Left ventricle myocardium superior (tissue), 1 donor: ENCODE data around the gene TTLL12. TPM values are rescaled to one million over a fixed set of nuclear protein-coding genes. Genes with fewer than 3 reads are reported as not detected.

Experiments used
- ATAC-seq: fragments of 200-7000 bp; cut with Tn5 transposase; one replicate; pipeline ENCODE4 v1.9.1; 2020; ENCODE audit warnings: mild to moderate bottlenecking, moderate library complexity
- DNase-seq: peaks from one replicate; pipeline ENCODE4 v3.0.0-alpha.2; 2020
- intact Hi-C: fragments of 100-400 bp; cut with micrococcal nuclease; formaldehyde crosslinking; loops from one replicate; pipeline ENCODE4 v1.11.0; 2022
- total RNA-seq: library from RNA; stranded (reverse); fragmentation: NEBNext Ultra II Directional; extraction: Animal tissue kit (Norgen Biotek cat#: 25700); gene quantifications from one replicate; pipeline ENCODE4 v1.2.1, GENCODE V29; 2021
- donor health status: DM: no; HTN: yes; CAD: no; lungs with severe emphysema.

Gene TTLL12
- total RNA-seq, 1 donor from 2014 or later: 12.3 TPM

DNA sequence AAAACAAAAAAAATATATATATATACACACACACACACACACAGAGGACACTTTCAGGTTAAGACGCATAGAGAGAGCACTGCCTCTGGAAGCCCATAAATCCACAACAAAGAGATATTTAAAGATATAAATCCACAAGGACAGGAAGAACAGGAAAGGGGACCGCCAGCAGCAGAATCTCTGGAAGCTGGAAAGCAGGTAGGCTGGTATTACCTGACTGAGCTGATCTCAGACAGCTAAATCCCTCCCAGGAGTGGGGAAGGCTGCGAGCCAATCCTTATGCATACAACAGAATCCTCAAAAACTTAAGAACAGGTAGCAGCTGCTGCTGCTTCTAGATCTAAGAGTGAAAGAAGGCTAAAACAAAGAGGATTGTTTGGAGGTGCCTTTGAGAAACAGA lies 42.0 kb downstream of the TTLL12 start:
- DNase-seq (no peak), ATAC-seq (no peak)
- intact Hi-C loops: no loop called here

GRCh38 chr22:43142880-43143562 lies 43.9 kb downstream of the TTLL12 start, which contains the start of gene MCAT:
Gene MCAT, minus strand, starts transcription at chr22:43143398. Its CDS starts 50 bp downstream, at chr22:43143348.
- intact Hi-C loops: no loop called here
- DNase-seq: peak; percentile 91
- peak; percentile 93 for ATAC-seq

DNA sequence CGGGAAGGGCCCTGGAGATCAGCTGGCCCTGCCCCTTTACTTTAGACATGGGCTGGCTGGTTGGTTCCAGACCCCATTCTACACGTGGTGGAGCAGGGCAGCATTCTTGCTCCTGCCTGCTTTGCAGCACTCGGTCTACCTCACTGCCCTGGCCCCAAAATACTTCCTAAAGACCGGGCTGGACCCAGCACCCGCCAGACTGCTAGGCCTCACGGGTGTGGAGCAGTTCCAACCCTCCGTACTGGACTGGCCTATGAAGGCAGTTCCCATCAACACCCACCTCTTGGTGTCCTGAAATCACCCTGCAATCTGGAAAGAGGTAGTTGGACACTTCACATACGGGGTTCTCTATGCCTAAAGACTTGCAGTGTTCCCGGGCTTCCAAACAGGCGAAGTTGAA lies 50.1 kb downstream of the TTLL12 start:
- intact Hi-C loops: no loop called here
- ATAC-seq (peak; percentile 65), DNase-seq (no peak)

DNA sequence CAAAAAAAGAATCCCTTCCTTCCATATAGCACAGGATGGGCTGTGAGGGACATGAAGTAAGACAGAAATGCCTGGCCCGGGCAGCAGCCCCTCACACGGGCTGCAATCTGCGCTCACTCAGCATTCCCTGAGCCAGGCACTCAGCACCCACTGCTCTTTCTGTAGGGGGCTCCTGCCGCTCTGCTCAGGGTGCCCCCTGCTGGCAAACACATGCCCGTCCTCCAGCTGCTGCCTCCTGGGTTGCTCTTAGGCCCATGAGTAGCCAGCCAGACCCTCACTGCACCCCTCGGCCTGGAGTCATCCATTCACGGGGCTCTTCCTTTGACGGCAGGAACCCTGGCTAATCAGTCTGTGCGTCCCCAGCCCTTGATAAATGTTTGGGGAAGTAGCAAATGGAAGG lies 50.7 kb downstream of the TTLL12 start:
- DNase-seq (peak; percentile 68), ATAC-seq (peak; percentile 72)

GRCh38 chr22:43135565-43135964 lies 51.4 kb downstream of the TTLL12 start:
- intact Hi-C loops: no loop called here
- DNase-seq (no peak), ATAC-seq (no peak)

More for the DNA sequence above, 50.7 kb downstream of the TTLL12 start:
- intact Hi-C loops: no loop called here

- ATAC-seq: no peak
- intact Hi-C loops: no loop called here
- no peak for DNase-seq
Measured at GRCh38 chr22:43134553-43134952, 52.4 kb downstream of the TTLL12 start.

GRCh38 chr22:43133401-43133800 lies 53.5 kb downstream of the TTLL12 start:
- DNase-seq (no peak), ATAC-seq (no peak)
- intact Hi-C loops: no loop called here

- intact Hi-C loops: no loop called here
- peak; percentile 64 for ATAC-seq
- DNase-seq: peak; percentile 58
Measured at GRCh38 chr22:43131773-43132501, 55.0 kb downstream of the TTLL12 start.

GRCh38 chr22:43129426-43130425 lies 57.2 kb downstream of the TTLL12 start:
- no peak for DNase-seq
- no peak for ATAC-seq
- intact Hi-C loops: no loop called here

DNA sequence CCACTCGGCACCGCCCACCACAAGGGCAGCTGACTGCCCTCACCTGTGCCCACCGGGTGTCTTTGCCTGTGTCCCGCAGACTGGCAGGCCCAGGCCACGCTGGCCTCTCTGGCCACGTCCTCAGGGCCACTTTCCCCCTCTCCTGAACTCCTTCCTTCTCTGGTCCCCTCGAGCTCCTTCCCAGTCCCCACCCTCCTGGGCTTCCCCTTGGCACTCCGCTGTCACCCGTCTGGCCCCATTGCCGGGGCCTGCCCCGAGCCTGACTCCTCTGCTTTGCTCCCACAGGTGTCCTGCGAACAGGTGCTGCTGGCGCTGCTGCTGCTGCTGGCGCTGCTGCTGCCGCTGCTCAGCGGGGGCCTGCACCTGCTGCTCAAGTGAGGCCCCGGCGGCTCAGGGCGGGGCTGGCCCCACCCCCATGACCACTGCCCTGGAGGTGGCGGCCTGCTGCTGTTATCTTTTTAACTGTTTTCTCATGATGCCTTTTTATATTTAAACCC lies 58.0 kb downstream of the TTLL12 start:
- ATAC-seq (no peak), DNase-seq (no peak)
- intact Hi-C loops: no loop called here

DNA sequence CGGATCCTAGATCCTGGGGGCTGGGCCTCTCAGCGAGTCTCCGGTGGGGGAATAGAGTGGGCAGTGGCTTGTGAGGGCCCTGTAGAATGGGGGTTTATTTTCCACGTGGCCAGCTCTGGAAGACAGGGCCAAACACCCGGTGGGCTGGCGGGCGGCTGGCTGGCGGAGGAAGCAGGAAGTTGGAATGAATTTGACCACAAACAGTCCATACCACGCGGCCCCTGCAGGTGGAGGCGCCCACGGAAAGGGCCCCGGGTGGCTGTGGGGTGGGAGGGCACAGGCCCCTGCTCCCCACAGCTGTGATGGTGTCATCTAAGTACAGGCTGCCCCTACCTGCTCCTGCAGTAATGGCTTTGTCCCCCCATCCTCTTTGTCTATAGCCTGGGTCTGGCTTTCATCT lies 58.8 kb downstream of the TTLL12 start:
- no peak for DNase-seq
- intact Hi-C loops: no loop called here
- ATAC-seq: no peak

GRCh38 chr22:43127166-43127908 lies 59.6 kb downstream of the TTLL12 start:
- DNase-seq: no peak
- intact Hi-C loops: no loop called here
- no peak for ATAC-seq

GRCh38 chr22:43126501-43127165 lies 60.3 kb downstream of the TTLL12 start:
- DNase-seq (no peak), ATAC-seq (no peak)
- intact Hi-C loops: no loop called here

DNA sequence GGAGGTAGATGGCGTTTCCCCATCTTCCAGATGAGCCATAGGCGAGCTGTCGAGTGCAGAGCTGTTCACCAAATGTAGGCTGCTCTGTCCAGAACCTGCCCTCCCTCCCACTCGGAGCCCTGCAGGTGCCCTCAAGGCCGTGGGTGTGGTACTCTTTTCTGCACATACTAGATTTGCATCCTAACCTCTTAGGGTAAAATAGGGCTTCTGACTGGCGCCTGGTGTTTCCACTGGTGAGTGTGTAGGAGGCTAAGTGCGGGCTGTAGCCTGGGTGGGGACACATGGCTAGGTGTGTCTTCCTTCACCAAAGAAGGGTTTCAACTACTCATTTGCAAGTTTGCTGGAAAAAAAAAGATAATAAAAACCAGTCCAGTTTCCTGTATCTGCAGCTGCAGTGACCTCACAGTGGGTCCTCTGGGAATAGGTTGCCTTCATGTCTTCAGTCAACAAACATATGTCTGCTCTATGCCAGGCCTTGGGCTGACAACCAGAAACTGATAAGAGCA lies 67.9 kb downstream of the TTLL12 start:
- ATAC-seq (no peak), DNase-seq (no peak)
- intact Hi-C loops: no loop called here

DNA sequence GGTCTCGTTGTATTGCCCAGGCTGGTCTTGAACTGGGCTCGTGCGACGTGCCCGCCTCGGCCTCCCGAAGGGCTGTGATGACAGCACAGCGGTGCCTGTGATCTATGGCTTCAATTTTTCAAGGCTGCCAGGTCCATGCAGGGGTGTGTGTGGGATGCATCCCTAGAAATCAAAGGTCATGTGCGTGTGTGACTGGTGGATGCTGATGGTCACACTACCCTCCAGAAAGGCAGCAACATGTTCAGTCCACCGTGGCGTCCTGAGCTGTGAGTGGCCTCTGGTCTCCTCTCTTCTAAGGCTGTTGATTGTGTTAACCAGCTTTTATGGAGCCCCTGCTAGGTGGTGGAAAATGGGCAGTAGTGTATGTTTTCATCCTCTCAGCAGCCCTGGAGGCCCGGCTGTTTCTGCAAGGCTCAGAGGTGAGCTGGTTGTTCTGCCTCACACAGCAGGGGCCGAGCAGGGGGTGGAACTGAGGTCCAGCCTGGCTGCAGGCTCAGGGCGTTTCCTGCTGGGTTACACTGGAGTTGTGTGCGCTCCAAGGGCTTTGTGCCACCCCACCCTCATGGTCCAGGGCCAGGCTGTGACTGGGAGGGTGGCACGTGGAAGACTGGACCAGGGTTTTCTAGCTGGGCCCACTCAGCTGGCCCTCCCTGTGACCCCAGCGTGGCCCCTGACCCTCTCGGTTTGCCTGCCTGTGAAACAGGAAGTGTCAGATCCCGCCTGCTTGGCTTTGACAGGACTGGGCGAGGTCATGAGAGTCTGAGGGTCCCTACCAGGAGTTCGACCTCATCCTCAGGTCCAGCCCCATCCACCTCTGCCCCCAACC lies 68.7 kb downstream of the TTLL12 start:
- DNase-seq: no peak
- no peak for ATAC-seq

DNA sequence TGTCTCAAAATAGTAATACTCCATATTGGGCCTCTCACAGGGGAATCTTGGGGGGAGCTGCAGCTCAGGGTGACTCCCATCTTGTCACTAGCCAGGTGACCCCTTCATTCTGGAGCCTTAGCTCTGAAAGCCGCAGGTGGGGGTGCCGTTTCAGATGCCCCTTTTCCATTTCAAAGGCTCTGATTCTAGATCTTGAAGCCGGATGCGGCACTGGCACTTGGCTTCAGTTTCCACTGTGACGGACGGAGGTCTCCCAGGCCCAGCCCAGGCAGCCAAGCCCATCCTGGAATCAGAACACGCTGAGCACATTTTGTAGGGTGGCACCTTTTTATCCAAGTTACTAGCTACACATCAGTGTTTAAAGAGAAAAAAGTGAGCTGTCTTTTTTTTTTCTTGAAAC lies 70.0 kb downstream of the TTLL12 start:
- intact Hi-C loops: no loop called here
- no peak for ATAC-seq
- DNase-seq: no peak

More for the DNA sequence above, 68.7 kb downstream of the TTLL12 start:
- intact Hi-C loops: no loop called here
